Measurements from ENCODE around the gene SEMA4G.

SEMA4G gene

DNA sequence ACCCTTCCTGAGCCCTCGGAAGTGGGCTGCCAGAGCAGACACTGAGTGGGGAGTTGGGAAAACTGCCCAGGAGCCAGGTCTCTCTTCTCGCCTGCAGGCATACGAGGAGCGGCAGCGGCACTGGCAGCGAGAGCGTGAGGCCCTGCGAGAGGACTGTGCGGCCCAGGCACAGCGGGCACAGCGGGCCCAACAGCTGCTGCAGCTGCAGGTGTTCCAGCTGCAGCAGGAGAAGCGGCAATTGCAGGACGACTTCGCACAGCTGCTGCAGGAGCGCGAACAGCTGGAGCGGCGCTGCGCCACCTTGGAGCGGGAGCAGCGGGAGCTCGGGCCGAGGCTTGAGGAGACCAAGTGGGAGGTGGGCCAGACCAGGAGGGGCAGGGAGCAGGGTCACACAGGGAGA is 36.1 kb downstream of the SEMA4G start:
- Mint-ChIP-seq H3K36me3 (ENCODE audit: low read depth) (peaks cover 21% of the 10 kb centered on the region), H3K27ac (no peak overlapping the region), H3K4me1 (peaks cover 39% of the 10 kb centered on the region), H3K9me3 (no peaks in the 10 kb centered on the region), H3K4me3 (no peak overlapping the region), H3K27me3 (ENCODE audit: low read depth, poor library complexity) (no peaks in the 10 kb centered on the region)
- no peak for DNase-seq
- TF ChIP-seq, protein P1, sequence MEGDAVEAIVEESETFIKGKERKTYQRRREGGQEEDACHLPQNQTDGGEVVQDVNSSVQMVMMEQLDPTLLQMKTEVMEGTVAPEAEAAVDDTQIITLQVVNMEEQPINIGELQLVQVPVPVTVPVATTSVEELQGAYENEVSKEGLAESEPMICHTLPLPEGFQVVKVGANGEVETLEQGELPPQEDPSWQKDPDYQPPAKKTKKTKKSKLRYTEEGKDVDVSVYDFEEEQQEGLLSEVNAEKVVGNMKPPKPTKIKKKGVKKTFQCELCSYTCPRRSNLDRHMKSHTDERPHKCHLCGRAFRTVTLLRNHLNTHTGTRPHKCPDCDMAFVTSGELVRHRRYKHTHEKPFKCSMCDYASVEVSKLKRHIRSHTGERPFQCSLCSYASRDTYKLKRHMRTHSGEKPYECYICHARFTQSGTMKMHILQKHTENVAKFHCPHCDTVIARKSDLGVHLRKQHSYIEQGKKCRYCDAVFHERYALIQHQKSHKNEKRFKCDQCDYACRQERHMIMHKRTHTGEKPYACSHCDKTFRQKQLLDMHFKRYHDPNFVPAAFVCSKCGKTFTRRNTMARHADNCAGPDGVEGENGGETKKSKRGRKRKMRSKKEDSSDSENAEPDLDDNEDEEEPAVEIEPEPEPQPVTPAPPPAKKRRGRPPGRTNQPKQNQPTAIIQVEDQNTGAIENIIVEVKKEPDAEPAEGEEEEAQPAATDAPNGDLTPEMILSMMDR (IDR thresholded peaks at IDR 0.05), result no peak

DNA sequence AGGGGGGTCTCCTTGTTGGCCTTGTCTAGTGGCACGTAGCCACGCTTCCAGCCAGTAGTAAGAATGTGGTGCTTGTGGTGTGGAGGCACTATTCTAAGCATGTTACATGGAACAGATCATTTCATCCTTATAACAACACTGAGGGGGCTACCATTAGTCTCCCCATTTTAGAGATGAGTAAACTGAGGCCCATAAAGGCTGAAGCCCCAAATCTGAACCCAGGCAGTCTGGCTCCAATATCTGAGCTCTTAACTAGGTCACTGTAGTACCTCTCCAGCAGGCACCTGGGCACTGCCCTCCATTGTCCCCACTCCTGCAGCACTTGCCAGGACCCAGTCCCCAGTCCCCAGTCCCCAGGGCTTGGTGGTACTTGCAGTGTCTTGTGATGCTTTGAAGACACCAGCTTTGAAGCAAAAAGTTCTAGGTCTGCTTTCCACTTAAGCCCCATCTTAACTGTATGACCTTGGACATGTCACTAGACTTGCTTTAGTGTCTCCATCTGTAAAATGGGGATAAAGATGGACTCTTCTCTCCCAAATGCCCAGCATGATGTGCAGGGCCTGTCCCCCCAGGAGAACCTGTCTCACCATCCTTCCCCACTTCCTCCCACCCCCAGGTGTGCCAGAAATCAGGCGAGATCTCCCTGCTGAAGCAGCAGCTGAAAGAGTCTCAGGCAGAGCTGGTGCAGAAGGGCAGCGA is 36.7 kb downstream of the SEMA4G start:
- peaks cover 33% of the 10 kb centered on the region for H3K4me1 Mint-ChIP-seq
- H3K9me3 Mint-ChIP-seq, result no peaks in the 10 kb centered on the region
- H3K27ac Mint-ChIP-seq, result peak overlapping the region; percentile 86
- TF ChIP-seq, protein P1 (IDR thresholded peaks at IDR 0.05), result no peak
- no peak for DNase-seq
- peaks cover 21% of the 10 kb centered on the region for H3K36me3 Mint-ChIP-seq (ENCODE audit: low read depth)
- no peaks in the 10 kb centered on the region for H3K27me3 Mint-ChIP-seq (ENCODE audit: low read depth, poor library complexity)
- H3K4me3 Mint-ChIP-seq, result no peak overlapping the region

GRCh38 chr10:101006593-101007098 is 37.3 kb downstream of the SEMA4G start:
- H3K4me3 Mint-ChIP-seq, result no peak overlapping the region
- DNase-seq, result no peak
- no peaks in the 10 kb centered on the region for H3K27me3 Mint-ChIP-seq (ENCODE audit: low read depth, poor library complexity)
- H3K27ac Mint-ChIP-seq, result no peak overlapping the region
- TF ChIP-seq, protein P1 (IDR thresholded peaks at IDR 0.05), result no peak
- H3K36me3 Mint-ChIP-seq (ENCODE audit: low read depth), result peaks cover 21% of the 10 kb centered on the region
- H3K9me3 Mint-ChIP-seq, result no peaks in the 10 kb centered on the region
- peaks cover 32% of the 10 kb centered on the region for H3K4me1 Mint-ChIP-seq

DNA sequence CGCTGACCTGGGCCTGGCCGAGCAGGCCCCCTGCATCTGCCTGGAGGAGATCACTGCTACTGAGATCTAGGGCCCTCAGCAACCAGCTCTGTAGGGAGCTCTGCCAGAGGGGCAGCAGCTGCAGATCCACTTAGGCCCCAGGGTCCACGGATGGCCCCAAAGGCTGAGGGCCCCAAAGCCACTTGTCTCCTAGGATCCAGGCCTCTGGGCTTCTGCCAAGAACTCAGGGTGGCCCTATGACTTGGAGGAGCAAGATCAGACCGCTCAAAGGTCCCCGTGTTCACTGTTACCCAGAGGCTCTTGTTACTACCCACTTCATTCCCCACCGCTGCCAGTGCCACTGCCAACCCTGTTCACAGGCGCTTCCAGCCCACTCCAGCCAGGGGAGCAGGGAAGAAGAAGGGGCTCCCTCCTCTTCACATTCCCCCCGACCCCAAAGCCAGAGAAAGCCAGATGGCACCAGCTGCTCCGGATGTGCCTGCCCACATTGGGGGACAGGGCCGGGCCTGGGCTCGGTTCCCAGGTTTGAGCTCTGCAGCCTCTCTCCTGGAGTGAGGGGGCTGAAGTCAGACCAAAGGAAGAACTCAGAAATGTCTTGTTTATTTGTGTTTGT is 37.9 kb downstream of the SEMA4G start:
- Mint-ChIP-seq H3K27me3 (ENCODE audit: low read depth, poor library complexity) (no peaks in the 10 kb centered on the region), H3K4me3 (no peak overlapping the region), H3K4me1 (peaks cover 27% of the 10 kb centered on the region), H3K9me3 (no peaks in the 10 kb centered on the region), H3K27ac (peak overlapping the region; percentile 87), H3K36me3 (ENCODE audit: low read depth) (peaks cover 21% of the 10 kb centered on the region)
- TF ChIP-seq, protein P1 (IDR thresholded peaks at IDR 0.05), result no peak
- no peak for DNase-seq

- Mint-ChIP-seq H3K27ac (peak overlapping the region; percentile 91), H3K4me3 (no peak overlapping the region)
These were observed 38.9 kb downstream of the SEMA4G start for GRCh38 chr10:101007915-101008822.

More at GRCh38 chr10:101007915-101008822, 38.9 kb downstream of the SEMA4G start:
- no peak for DNase-seq
- peaks cover 16% of the 10 kb centered on the region for H3K36me3 Mint-ChIP-seq (ENCODE audit: low read depth)
- no peaks in the 10 kb centered on the region for H3K9me3 Mint-ChIP-seq
- TF ChIP-seq, protein P1 (IDR thresholded peaks at IDR 0.05), result no peak
- H3K4me1 Mint-ChIP-seq, result peaks cover 34% of the 10 kb centered on the region
- H3K27me3 Mint-ChIP-seq (ENCODE audit: low read depth, poor library complexity), result no peaks in the 10 kb centered on the region
